Testis (tissue), 2 donors: Measurements from ENCODE around the gene ADAMTS1.

Experiments
- POLR2A ChIP-seq: fragments of 450-650 bp; IDR thresholded peaks from one replicate; pipeline ENCODE4 v1.6.1; 2017; ENCODE audit warnings: antibody characterized with exemption, mild to moderate bottlenecking, moderate library complexity
- TF ChIP-seq, protein P1 (sequence below), 3 experiments: fragments of 450-650 bp in 2 of 3; fragments of 200-600 bp in 1 of 3; sonication (generic) in 1 of 3; IDR thresholded peaks; one replicate each; pipeline ENCODE4 v1.5.1; 2016 to 2019; ENCODE audit warnings: antibody characterized with exemption in 3 of 3, mild to moderate bottlenecking in 2 of 3, moderate library complexity in 1 of 3

DNA sequence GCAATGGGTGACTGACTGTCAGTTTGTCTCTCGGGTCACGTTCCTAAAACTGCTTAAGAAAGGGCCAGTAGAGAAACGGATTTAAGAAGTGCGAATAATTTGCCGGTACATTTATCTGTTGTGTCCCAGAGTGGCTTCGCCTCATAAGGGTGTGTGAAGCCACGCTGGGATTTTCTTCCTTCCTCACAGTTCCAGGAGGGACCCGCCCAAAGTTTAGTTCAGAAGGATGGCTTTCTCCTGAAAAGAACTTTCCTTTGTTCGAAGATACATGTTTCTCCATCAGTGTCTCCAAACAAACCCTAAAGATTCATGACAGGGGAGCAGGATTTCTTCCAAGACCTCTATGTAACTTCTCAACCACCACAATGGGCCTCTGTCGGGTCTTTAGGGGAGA is 49.8 kb downstream of the ADAMTS1 start:
- TF ChIP-seq, protein P1, sequence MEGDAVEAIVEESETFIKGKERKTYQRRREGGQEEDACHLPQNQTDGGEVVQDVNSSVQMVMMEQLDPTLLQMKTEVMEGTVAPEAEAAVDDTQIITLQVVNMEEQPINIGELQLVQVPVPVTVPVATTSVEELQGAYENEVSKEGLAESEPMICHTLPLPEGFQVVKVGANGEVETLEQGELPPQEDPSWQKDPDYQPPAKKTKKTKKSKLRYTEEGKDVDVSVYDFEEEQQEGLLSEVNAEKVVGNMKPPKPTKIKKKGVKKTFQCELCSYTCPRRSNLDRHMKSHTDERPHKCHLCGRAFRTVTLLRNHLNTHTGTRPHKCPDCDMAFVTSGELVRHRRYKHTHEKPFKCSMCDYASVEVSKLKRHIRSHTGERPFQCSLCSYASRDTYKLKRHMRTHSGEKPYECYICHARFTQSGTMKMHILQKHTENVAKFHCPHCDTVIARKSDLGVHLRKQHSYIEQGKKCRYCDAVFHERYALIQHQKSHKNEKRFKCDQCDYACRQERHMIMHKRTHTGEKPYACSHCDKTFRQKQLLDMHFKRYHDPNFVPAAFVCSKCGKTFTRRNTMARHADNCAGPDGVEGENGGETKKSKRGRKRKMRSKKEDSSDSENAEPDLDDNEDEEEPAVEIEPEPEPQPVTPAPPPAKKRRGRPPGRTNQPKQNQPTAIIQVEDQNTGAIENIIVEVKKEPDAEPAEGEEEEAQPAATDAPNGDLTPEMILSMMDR (IDR thresholded peaks at IDR 0.05): no peak
- TF ChIP-seq POLR2A: no peak
